IPS-20b (cell line): Measurements from ENCODE around the gene REEP5.
"Not testable (repeated sequence)": the region's sequence is repeated elsewhere in the genome, so short reads cannot be mapped to it uniquely, and the experiment has no call there.

Source experiments
- H3K27ac ChIP-seq: one replicate; pipeline ENCODE4 v1.5.1; 2013; ENCODE audit warnings: low read length
- H3K27me3 ChIP-seq: 2 replicates; pipeline ENCODE4 v1.6.1; 2013; ENCODE audit warnings: mild to moderate bottlenecking, low read length, inconsistent platforms; ENCODE audit not compliant: insufficient read depth
- H3K36me3 ChIP-seq: 2 replicates; pipeline ENCODE4 v1.6.1; 2013; ENCODE audit warnings: low read depth, mild to moderate bottlenecking, inconsistent platforms, low read length, moderate library complexity; ENCODE audit not compliant: insufficient read depth
- H3K4me1 ChIP-seq: 2 replicates; pipeline ENCODE4 v1.6.1; 2013; ENCODE audit warnings: mild to moderate bottlenecking, control low read depth, inconsistent platforms, low read length, moderate library complexity; ENCODE audit not compliant: insufficient read depth
- H3K4me3 ChIP-seq: 2 replicates; pipeline ENCODE4 v1.5.1; 2013; ENCODE audit warnings: mild to moderate bottlenecking, low read length, inconsistent platforms
- H3K9ac ChIP-seq: 2 replicates; pipeline ENCODE4 v1.6.1; 2013; ENCODE audit warnings: low read depth, mild to moderate bottlenecking, inconsistent platforms, low read length, moderate library complexity
- H3K9me3 ChIP-seq: 2 replicates; pipeline ENCODE4 v1.6.1; 2013; ENCODE audit warnings: mild to moderate bottlenecking, low read depth, low read length, inconsistent platforms; ENCODE audit not compliant: insufficient read depth

Gene REEP5

GRCh38 chr5:112908854-112909253, 13.2 kb downstream of the REEP5 start:
- Histone ChIP-seq H3K9me3 (no peaks in the 10 kb centered on the region), H3K9ac (no peak overlapping the region), H3K27me3 (no peaks in the 10 kb centered on the region), H3K4me1 (no peaks in the 10 kb centered on the region), H3K27ac (no peak overlapping the region), H3K4me3 (no peak overlapping the region), H3K36me3 (peaks cover 14% of the 10 kb centered on the region)

GRCh38 chr5:112907166-112907631, 14.8 kb downstream of the REEP5 start:
- Histone ChIP-seq H3K4me1 (no peaks in the 10 kb centered on the region), H3K27me3 (no peaks in the 10 kb centered on the region), H3K36me3 (peaks cover 14% of the 10 kb centered on the region), H3K4me3 (no peak overlapping the region), H3K9ac (no peak overlapping the region), H3K9me3 (no peaks in the 10 kb centered on the region), H3K27ac (no peak overlapping the region)

- Histone ChIP-seq H3K27ac (no peak overlapping the region), H3K27me3 (no peaks in the 10 kb centered on the region), H3K9me3 (no peaks in the 10 kb centered on the region), H3K36me3 (peaks cover 13% of the 10 kb centered on the region), H3K4me3 (no peak overlapping the region), H3K9ac (no peak overlapping the region), H3K4me1 (no peaks in the 10 kb centered on the region)
Measured at GRCh38 chr5:112906637-112907036, 15.4 kb downstream of the REEP5 start.

- H3K27me3 ChIP-seq, H3K4me1 ChIP-seq, H3K9me3 ChIP-seq, H3K4me3 ChIP-seq, H3K9ac ChIP-seq, H3K27ac ChIP-seq: not testable (repeated sequence)
- peaks cover 13% of the 10 kb centered on the region for H3K36me3 ChIP-seq
Measured at GRCh38 chr5:112904996-112905395, 17.0 kb downstream of the REEP5 start.

- Histone ChIP-seq H3K9ac (no peak overlapping the region), H3K4me1 (no peaks in the 10 kb centered on the region), H3K36me3 (peaks cover 24% of the 10 kb centered on the region), H3K4me3 (no peak overlapping the region), H3K27ac (no peak overlapping the region), H3K9me3 (no peaks in the 10 kb centered on the region), H3K27me3 (no peaks in the 10 kb centered on the region)
Measured at GRCh38 chr5:112902561-112902960, 19.5 kb downstream of the REEP5 start.

GRCh38 chr5:112895682-112896081, 26.3 kb downstream of the REEP5 start:
- H3K27me3 ChIP-seq: no peaks in the 10 kb centered on the region
- H3K9me3 ChIP-seq: no peaks in the 10 kb centered on the region
- peaks cover 34% of the 10 kb centered on the region; the same call in 1 of the 2 replicates for H3K36me3 ChIP-seq
- no peak overlapping the region for H3K27ac ChIP-seq
- H3K4me1 ChIP-seq: no peaks in the 10 kb centered on the region
- H3K4me3 ChIP-seq: no peak overlapping the region
- no peak overlapping the region for H3K9ac ChIP-seq

GRCh38 chr5:112892776-112893175, 29.3 kb downstream of the REEP5 start:
- Histone ChIP-seq H3K36me3 (0 out of 2 replicates have a peak, but pooled peaks cover 16% of the 10 kb centered on the region), H3K4me3 (no peak overlapping the region), H3K9ac (no peak overlapping the region), H3K9me3 (no peaks in the 10 kb centered on the region), H3K4me1 (no peaks in the 10 kb centered on the region), H3K27me3 (no peaks in the 10 kb centered on the region), H3K27ac (no peak overlapping the region)

GRCh38 chr5:112892066-112892465, 30.0 kb downstream of the REEP5 start:
- not testable (repeated sequence) for H3K4me3 ChIP-seq, H3K27ac ChIP-seq
- H3K36me3 ChIP-seq: peaks cover 18% of the 10 kb centered on the region

GRCh38 chr5:112886975-112887374, 35.1 kb downstream of the REEP5 start:
- Histone ChIP-seq H3K4me3 (no peak overlapping the region), H3K36me3 (peaks cover 54% of the 10 kb centered on the region)

More at GRCh38 chr5:112892066-112892465, 30.0 kb downstream of the REEP5 start:
- H3K9ac ChIP-seq, H3K27me3 ChIP-seq, H3K9me3 ChIP-seq, H3K4me1 ChIP-seq: not testable (repeated sequence)

GRCh38 chr5:112885001-112885400, 37.0 kb downstream of the REEP5 start:
- H3K9ac ChIP-seq: no peak overlapping the region
- H3K27ac ChIP-seq: no peak overlapping the region
- no peaks in the 10 kb centered on the region for H3K9me3 ChIP-seq
- no peaks in the 10 kb centered on the region for H3K4me1 ChIP-seq
- H3K27me3 ChIP-seq: no peaks in the 10 kb centered on the region
- peaks cover 69% of the 10 kb centered on the region for H3K36me3 ChIP-seq
- no peak overlapping the region for H3K4me3 ChIP-seq

More at GRCh38 chr5:112886975-112887374, 35.1 kb downstream of the REEP5 start:
- Histone ChIP-seq H3K4me1 (no peaks in the 10 kb centered on the region), H3K9me3 (no peaks in the 10 kb centered on the region), H3K27ac (no peak overlapping the region), H3K9ac (no peak overlapping the region), H3K27me3 (no peaks in the 10 kb centered on the region)

GRCh38 chr5:112883192-112883591, 38.8 kb downstream of the REEP5 start:
- Histone ChIP-seq H3K4me3 (no peak overlapping the region), H3K9me3 (no peaks in the 10 kb centered on the region), H3K9ac (no peak overlapping the region), H3K36me3 (peaks cover 81% of the 10 kb centered on the region), H3K27me3 (no peaks in the 10 kb centered on the region), H3K4me1 (no peaks in the 10 kb centered on the region; the same call in 1 of the 2 replicates), H3K27ac (no peak overlapping the region)

GRCh38 chr5:112880219-112880964, 41.6 kb downstream of the REEP5 start:
- no peaks in the 10 kb centered on the region for H3K9me3 ChIP-seq
- no peak overlapping the region for H3K27ac ChIP-seq
- peaks cover 15% of the 10 kb centered on the region for H3K4me1 ChIP-seq
- H3K4me3 ChIP-seq: no peak overlapping the region
- H3K9ac ChIP-seq: no peak overlapping the region
- H3K36me3 ChIP-seq: peaks cover 88% of the 10 kb centered on the region
- H3K27me3 ChIP-seq: no peaks in the 10 kb centered on the region
